ENCODE data around the gene TMEM132C. TPM values are rescaled to one million over a fixed set of nuclear protein-coding genes. Genes with fewer than 3 reads are reported as not detected.

Gene TMEM132C
- total RNA-seq, 1 donor from 2014 or later: not detected

GRCh38 chr12:128607641-128608040 lies 340.7 kb downstream of the TMEM132C start:
- Mint-ChIP-seq H3K36me3 (ENCODE audit: low read depth) (no peaks in the 10 kb centered on the region), H3K4me3 (ENCODE audit: low read depth) (no peak overlapping the region), H3K27ac (no peak overlapping the region), H3K4me1 (ENCODE audit: low read depth) (no peaks in the 10 kb centered on the region), H3K27me3 (ENCODE audit: low read depth) (no peaks in the 10 kb centered on the region), H3K9me3 (no peaks in the 10 kb centered on the region)
- DNase-seq (ENCODE audit: low spot score): no peak
- intact Hi-C loops (cut with micrococcal nuclease): no loop called here

- intact Hi-C loops (cut with micrococcal nuclease): no loop called here
- Mint-ChIP-seq H3K27me3 (ENCODE audit: low read depth) (no peaks in the 10 kb centered on the region), H3K27ac (no peak overlapping the region), H3K36me3 (ENCODE audit: low read depth) (no peaks in the 10 kb centered on the region), H3K9me3 (no peaks in the 10 kb centered on the region), H3K4me1 (ENCODE audit: low read depth) (no peaks in the 10 kb centered on the region), H3K4me3 (ENCODE audit: low read depth) (no peak overlapping the region)
- no peak for DNase-seq (ENCODE audit: low spot score)
Observed at GRCh38 chr12:128609861-128610260, 342.9 kb downstream of the TMEM132C start.

- intact Hi-C loops (cut with micrococcal nuclease): no loop called here
- H3K4me3 Mint-ChIP-seq (ENCODE audit: low read depth): no peak overlapping the region
- no peak for DNase-seq (ENCODE audit: low spot score)
- H3K9me3 Mint-ChIP-seq: peaks cover 4% of the 10 kb centered on the region
- H3K27ac Mint-ChIP-seq: no peak overlapping the region
- no peaks in the 10 kb centered on the region for H3K36me3 Mint-ChIP-seq (ENCODE audit: low read depth)
- no peaks in the 10 kb centered on the region for H3K27me3 Mint-ChIP-seq (ENCODE audit: low read depth)
- H3K4me1 Mint-ChIP-seq (ENCODE audit: low read depth): no peaks in the 10 kb centered on the region
Observed at GRCh38 chr12:128611736-128612135, 344.8 kb downstream of the TMEM132C start.

- H3K4me1 Mint-ChIP-seq (ENCODE audit: low read depth): no peaks in the 10 kb centered on the region
- no peak overlapping the region for H3K4me3 Mint-ChIP-seq (ENCODE audit: low read depth)
- intact Hi-C loops (cut with micrococcal nuclease): no loop called here
- H3K36me3 Mint-ChIP-seq (ENCODE audit: low read depth): no peaks in the 10 kb centered on the region
- DNase-seq (ENCODE audit: low spot score): no peak
- no peaks in the 10 kb centered on the region for H3K27me3 Mint-ChIP-seq (ENCODE audit: low read depth)
- H3K9me3 Mint-ChIP-seq: peaks cover 4% of the 10 kb centered on the region
- H3K27ac Mint-ChIP-seq: no peak overlapping the region
Observed at GRCh38 chr12:128612150-128612850, 345.3 kb downstream of the TMEM132C start.

- H3K27ac Mint-ChIP-seq: no peak overlapping the region
- H3K36me3 Mint-ChIP-seq (ENCODE audit: low read depth): no peaks in the 10 kb centered on the region
- intact Hi-C loops (cut with micrococcal nuclease): no loop called here
- DNase-seq (ENCODE audit: low spot score): no peak
- H3K27me3 Mint-ChIP-seq (ENCODE audit: low read depth): no peaks in the 10 kb centered on the region
- H3K4me1 Mint-ChIP-seq (ENCODE audit: low read depth): no peaks in the 10 kb centered on the region
- peaks cover 4% of the 10 kb centered on the region for H3K9me3 Mint-ChIP-seq
- H3K4me3 Mint-ChIP-seq (ENCODE audit: low read depth): no peak overlapping the region
Observed at GRCh38 chr12:128613837-128614590, 347.0 kb downstream of the TMEM132C start.

GRCh38 chr12:128617304-128617833 lies 350.4 kb downstream of the TMEM132C start:
- intact Hi-C loops (cut with micrococcal nuclease): no loop called here
- Mint-ChIP-seq H3K9me3 (peaks cover 4% of the 10 kb centered on the region), H3K4me1 (ENCODE audit: low read depth) (no peaks in the 10 kb centered on the region), H3K27ac (no peak overlapping the region), H3K4me3 (ENCODE audit: low read depth) (no peak overlapping the region), H3K36me3 (ENCODE audit: low read depth) (no peaks in the 10 kb centered on the region), H3K27me3 (ENCODE audit: low read depth) (no peaks in the 10 kb centered on the region)
- no peak for DNase-seq (ENCODE audit: low spot score)

- Mint-ChIP-seq H3K27me3 (ENCODE audit: low read depth) (no peaks in the 10 kb centered on the region), H3K4me3 (ENCODE audit: low read depth) (no peak overlapping the region), H3K36me3 (ENCODE audit: low read depth) (no peaks in the 10 kb centered on the region), H3K27ac (no peak overlapping the region), H3K4me1 (ENCODE audit: low read depth) (no peaks in the 10 kb centered on the region), H3K9me3 (peaks cover 9% of the 10 kb centered on the region)
- intact Hi-C loops (cut with micrococcal nuclease): no loop called here
- no peak for DNase-seq (ENCODE audit: low spot score)
Observed at GRCh38 chr12:128619263-128619662, 352.3 kb downstream of the TMEM132C start.

GRCh38 chr12:128621304-128621703 lies 354.3 kb downstream of the TMEM132C start:
- peaks cover 14% of the 10 kb centered on the region for H3K9me3 Mint-ChIP-seq

GRCh38 chr12:128623748-128624147 lies 356.8 kb downstream of the TMEM132C start:
- no peaks in the 10 kb centered on the region for H3K36me3 Mint-ChIP-seq (ENCODE audit: low read depth)
- DNase-seq (ENCODE audit: low spot score): no peak
- H3K27me3 Mint-ChIP-seq (ENCODE audit: low read depth): no peaks in the 10 kb centered on the region
- no peaks in the 10 kb centered on the region for H3K4me1 Mint-ChIP-seq (ENCODE audit: low read depth)
- intact Hi-C loops (cut with micrococcal nuclease): no loop called here
- no peak overlapping the region for H3K27ac Mint-ChIP-seq
- H3K9me3 Mint-ChIP-seq: peaks cover 18% of the 10 kb centered on the region
- no peak overlapping the region for H3K4me3 Mint-ChIP-seq (ENCODE audit: low read depth)

More at GRCh38 chr12:128621304-128621703, 354.3 kb downstream of the TMEM132C start:
- no peaks in the 10 kb centered on the region for H3K4me1 Mint-ChIP-seq (ENCODE audit: low read depth)
- H3K4me3 Mint-ChIP-seq (ENCODE audit: low read depth): no peak overlapping the region
- no peak overlapping the region for H3K27ac Mint-ChIP-seq
- H3K27me3 Mint-ChIP-seq (ENCODE audit: low read depth): no peaks in the 10 kb centered on the region
- H3K36me3 Mint-ChIP-seq (ENCODE audit: low read depth): no peaks in the 10 kb centered on the region
- no peak for DNase-seq (ENCODE audit: low spot score)
- intact Hi-C loops (cut with micrococcal nuclease): no loop called here

- Mint-ChIP-seq H3K9me3 (peaks cover 18% of the 10 kb centered on the region), H3K27me3 (ENCODE audit: low read depth) (no peaks in the 10 kb centered on the region), H3K4me1 (ENCODE audit: low read depth) (no peaks in the 10 kb centered on the region), H3K4me3 (ENCODE audit: low read depth) (no peak overlapping the region), H3K27ac (no peak overlapping the region), H3K36me3 (ENCODE audit: low read depth) (no peaks in the 10 kb centered on the region)
- intact Hi-C loops (cut with micrococcal nuclease): no loop called here
- no peak for DNase-seq (ENCODE audit: low spot score)
Observed at GRCh38 chr12:128626808-128627320, 359.9 kb downstream of the TMEM132C start.

- no peaks in the 10 kb centered on the region for H3K36me3 Mint-ChIP-seq (ENCODE audit: low read depth)
- no peak for DNase-seq (ENCODE audit: low spot score)
- no peaks in the 10 kb centered on the region for H3K27me3 Mint-ChIP-seq (ENCODE audit: low read depth)
- intact Hi-C loops (cut with micrococcal nuclease): no loop called here
- H3K4me3 Mint-ChIP-seq (ENCODE audit: low read depth): no peak overlapping the region
- H3K9me3 Mint-ChIP-seq: peaks cover 18% of the 10 kb centered on the region
- no peaks in the 10 kb centered on the region for H3K4me1 Mint-ChIP-seq (ENCODE audit: low read depth)
- H3K27ac Mint-ChIP-seq: no peak overlapping the region
Observed at GRCh38 chr12:128627659-128628058, 360.7 kb downstream of the TMEM132C start.

GRCh38 chr12:128629979-128630378 lies 363.0 kb downstream of the TMEM132C start:
- no peak overlapping the region for H3K4me3 Mint-ChIP-seq (ENCODE audit: low read depth)
- H3K36me3 Mint-ChIP-seq (ENCODE audit: low read depth): no peaks in the 10 kb centered on the region
- H3K27me3 Mint-ChIP-seq (ENCODE audit: low read depth): no peaks in the 10 kb centered on the region
- no peak overlapping the region for H3K27ac Mint-ChIP-seq
- DNase-seq (ENCODE audit: low spot score): no peak
- no peaks in the 10 kb centered on the region for H3K4me1 Mint-ChIP-seq (ENCODE audit: low read depth)
- intact Hi-C loops (cut with micrococcal nuclease): no loop called here
- peaks cover 13% of the 10 kb centered on the region for H3K9me3 Mint-ChIP-seq

All from activated T-helper 2 cell treated with anti-CD3 and anti-CD28 coated beads, Interferon-gamma antibody, Interleukin-2, Interleukin-4, amounts not matched to agents 10 μg/mL and 5 μg/mL and 100 μg/mL, durations not matched to agents 14 hours and 24 hours and 36 hours (primary cell).